AG10803 (cell line): ENCODE results near the gene RNU6-9.

Source experiments
- DNase-seq: peaks from one replicate; pipeline ENCODE4 v3.0.0; 2010; ENCODE audit warnings: low read depth
- H3K4me3 ChIP-seq: 2 replicates; pipeline ENCODE4 v1.5.1; 2011; ENCODE audit warnings: mild to moderate bottlenecking, low read length, control low read depth
- TF ChIP-seq, protein P1 (sequence below): conservative IDR thresholded peaks from 2 replicates; pipeline ENCODE4 v1.5.1; 2011; ENCODE audit warnings: mild to moderate bottlenecking, low read length, control low read depth, inconsistent platforms

RNU6-9 gene

DNA sequence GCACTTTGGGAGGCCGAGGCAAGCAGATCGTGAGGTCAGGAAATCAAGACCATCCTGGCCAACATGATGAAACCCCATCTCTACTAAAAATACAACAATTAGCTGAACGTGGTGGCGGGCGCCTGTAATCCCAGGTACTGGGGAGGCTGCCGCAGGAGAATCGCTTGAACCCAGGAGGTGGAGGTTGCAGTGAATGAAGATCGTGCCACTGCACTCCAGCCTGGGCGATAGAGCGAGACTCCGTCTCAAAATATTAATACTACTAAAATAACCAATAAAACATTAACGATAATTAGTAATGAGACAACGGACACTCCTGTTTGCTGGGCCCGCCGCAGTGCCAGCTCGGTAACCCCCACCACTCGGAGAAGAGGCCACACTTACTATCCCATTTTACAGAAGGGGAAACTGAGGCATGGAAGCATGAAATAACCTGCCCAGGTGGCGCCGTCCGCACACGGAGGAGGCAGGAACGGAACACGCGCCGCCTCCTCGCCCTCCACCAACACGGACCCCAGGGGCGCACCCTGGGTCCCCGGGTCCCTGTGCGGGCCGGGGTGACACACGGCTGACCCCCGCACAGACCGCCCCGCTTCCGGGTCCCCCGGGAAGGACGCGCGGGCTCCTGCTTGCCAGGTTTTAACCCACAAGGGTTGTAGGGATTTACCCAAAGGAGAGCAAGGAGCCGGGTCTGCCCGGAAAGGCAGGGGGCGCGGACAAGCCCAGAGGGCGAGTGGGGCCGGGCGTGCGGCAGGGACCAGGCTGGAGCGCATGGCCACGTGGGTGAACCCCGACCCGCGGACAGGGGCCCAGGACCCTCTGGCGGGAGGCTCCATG is 18.1 kb downstream of the RNU6-9 start:
- peak overlapping the region; percentile 35; the same call in 1 of the 2 replicates for H3K4me3 ChIP-seq
- TF ChIP-seq, protein P1, sequence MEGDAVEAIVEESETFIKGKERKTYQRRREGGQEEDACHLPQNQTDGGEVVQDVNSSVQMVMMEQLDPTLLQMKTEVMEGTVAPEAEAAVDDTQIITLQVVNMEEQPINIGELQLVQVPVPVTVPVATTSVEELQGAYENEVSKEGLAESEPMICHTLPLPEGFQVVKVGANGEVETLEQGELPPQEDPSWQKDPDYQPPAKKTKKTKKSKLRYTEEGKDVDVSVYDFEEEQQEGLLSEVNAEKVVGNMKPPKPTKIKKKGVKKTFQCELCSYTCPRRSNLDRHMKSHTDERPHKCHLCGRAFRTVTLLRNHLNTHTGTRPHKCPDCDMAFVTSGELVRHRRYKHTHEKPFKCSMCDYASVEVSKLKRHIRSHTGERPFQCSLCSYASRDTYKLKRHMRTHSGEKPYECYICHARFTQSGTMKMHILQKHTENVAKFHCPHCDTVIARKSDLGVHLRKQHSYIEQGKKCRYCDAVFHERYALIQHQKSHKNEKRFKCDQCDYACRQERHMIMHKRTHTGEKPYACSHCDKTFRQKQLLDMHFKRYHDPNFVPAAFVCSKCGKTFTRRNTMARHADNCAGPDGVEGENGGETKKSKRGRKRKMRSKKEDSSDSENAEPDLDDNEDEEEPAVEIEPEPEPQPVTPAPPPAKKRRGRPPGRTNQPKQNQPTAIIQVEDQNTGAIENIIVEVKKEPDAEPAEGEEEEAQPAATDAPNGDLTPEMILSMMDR, result no peak
- DNase-seq, result no peak

DNA sequence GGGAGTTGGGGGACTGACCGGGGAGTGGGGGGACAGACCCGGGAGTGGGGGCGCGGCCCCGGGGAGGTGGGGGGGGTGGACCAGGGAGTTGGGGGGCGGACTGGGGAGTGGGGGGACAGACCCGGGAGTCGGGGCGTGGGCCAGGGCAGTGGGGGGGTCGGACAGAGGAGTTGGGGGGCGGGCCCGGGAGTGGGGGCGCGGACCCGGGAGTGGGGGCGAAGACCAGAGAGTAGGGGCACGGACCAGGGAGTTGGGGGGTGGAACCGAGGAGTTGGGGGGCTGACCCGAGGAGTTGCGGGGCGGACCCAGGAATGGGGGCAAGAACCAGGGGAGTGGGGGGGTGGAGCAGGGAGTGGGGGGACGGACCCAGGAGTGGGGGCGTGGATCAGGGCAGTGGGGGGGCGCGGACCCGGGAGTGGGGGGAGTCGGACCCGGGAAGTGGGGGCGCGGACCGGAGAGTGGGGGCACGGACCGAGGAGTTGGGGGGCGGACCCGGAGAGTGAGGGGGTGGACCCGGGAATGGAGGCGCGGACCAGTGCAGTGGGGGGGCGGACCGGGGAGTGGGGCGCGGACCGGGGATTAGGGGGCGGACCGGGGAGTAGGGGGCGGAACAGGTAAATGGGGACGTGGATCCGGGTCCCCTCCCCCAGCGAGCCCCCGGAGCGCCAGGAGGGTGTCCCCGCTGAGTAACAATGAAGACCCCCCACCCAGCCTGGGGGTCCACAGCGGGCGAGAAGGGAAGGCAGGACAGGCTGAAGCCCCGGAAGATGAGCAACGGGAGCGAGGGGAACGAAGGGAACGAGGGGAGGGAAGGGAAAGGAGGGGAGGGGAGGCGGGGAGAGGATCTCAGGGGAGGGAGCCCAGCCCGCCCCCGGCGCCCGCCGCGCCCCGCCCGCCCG is 19.1 kb downstream of the RNU6-9 start:
- TF ChIP-seq, protein P1, result no peak
- peak overlapping the region; percentile 89 for H3K4me3 ChIP-seq
- no peak for DNase-seq

DNA sequence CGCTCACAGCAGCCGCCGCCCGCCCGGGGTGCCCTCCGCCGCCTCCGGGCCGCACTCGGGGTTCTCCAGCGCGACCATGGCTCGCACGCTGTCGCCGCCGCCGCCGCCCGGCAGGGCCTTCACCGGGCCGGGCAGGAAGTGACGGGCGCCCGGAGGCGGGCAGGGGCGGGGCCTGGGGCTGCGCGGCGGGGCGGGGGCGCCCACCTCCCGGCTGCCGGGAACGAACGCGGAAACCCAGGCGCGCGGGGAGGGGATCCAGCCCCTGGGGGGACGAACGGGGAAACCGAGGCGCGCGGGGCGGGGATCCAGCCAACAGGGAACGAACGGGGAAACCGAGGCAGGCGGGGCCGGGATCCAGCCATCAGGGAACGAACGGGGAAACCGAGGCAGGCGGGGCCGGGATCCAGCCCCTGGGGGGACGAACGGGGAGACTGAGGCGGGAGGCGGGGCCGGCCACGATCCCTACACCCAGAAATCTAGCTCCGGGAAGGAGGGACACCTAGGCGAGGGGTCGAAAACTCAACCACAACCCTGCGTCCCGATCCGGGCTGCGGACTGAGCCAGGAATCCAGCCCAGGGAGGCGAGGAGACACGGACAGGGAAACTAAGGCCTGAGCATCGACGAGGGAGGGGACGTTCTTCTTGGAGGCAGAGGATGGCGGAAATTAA is 19.9 kb downstream of the RNU6-9 start, which contains the start of gene R3HDM4:
Gene R3HDM4, minus strand, starts transcription at position 140 of the 669 bp plus-strand sequence. Its CDS starts 62 bp downstream, at position 78.
- TF ChIP-seq, protein P1, result no peak
- peak within 1 kb of the TSS; percentile 89 for H3K4me3 ChIP-seq
- peak; percentile 53 for DNase-seq

GRCh38 chr19:916645-917322 is 23.5 kb downstream of the RNU6-9 start:
- H3K4me3 ChIP-seq, result no peak overlapping the region
- TF ChIP-seq, protein P1, result no peak
- no peak for DNase-seq

- DNase-seq, result no peak
- H3K4me3 ChIP-seq, result no peak within 1 kb of the TSS
- TF ChIP-seq, protein P1, result peak; percentile 22; the same call in 1 of the 2 replicates
Measured at GRCh38 chr19:917323-918151, 24.3 kb downstream of the RNU6-9 start, which contains the start of gene KISS1R. Gene KISS1R (plus strand): TSS chr19:917333. CDS start chr19:917503, 170 bp downstream.

- TF ChIP-seq, protein P1, result no peak
- H3K4me3 ChIP-seq, result no peak overlapping the region
- DNase-seq, result no peak
Measured at GRCh38 chr19:918152-918437, 24.8 kb downstream of the RNU6-9 start.
